ENCODE data around the gene FBXW11.

DNA sequence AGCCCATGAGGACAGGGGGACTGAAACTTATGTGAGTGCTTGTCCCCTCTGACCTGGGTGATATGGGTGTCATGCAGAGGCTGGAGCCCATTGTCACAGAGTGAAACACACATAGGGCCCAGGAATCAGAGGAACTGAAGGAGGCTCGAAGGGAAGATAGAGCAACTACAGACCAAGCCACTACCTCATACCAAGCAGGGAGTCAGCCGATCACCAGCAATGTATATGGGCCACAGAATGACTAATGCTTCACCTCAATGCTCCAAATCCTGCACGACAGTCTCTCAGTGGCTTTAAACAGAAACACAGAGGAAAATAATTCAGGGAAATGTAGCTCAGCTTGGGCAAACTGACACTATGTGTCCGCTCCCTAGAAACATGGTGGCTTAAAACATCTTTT, 8.9 kb upstream of the FBXW11 start:
- no peak for TF ChIP-seq RFXANK (CRISPR knock-in tag; IDR thresholded peaks at IDR 0.05)
- no peak for TF ChIP-seq ELF4 (CRISPR knock-in tag; IDR thresholded peaks at IDR 0.05; ENCODE audit: borderline replicate concordance)

Data from HepG2 (cell line).